Fibroblast of skin of abdomen (primary cell): Measurements from ENCODE around the gene TIMM13. TPM values are rescaled to one million over a fixed set of nuclear protein-coding genes. Genes with fewer than 3 reads are reported as not detected.
"Not testable (repeated sequence)": the region's sequence is repeated elsewhere in the genome, so short reads cannot be mapped to it uniquely, and the experiment has no call there.

Experiments
- DNase-seq: peaks from one replicate; pipeline ENCODE4 v3.0.0-alpha.2; 2013
- polyA plus RNA-seq, 2 experiments: library from polyadenylated mRNA; unstranded; fragments of 120-200 nt; gene quantifications; one replicate each; pipeline ENCODE4 v1.2.1, GENCODE V29; 2013; ENCODE audit not compliant: insufficient read length in 2 of 2

The TIMM13 gene
- polyA plus RNA-seq (2013, experiment 1 of 2; ENCODE audit: insufficient read length): 97.7 TPM
- 105 TPM for polyA plus RNA-seq (2013, experiment 2 of 2; ENCODE audit: insufficient read length)

DNA sequence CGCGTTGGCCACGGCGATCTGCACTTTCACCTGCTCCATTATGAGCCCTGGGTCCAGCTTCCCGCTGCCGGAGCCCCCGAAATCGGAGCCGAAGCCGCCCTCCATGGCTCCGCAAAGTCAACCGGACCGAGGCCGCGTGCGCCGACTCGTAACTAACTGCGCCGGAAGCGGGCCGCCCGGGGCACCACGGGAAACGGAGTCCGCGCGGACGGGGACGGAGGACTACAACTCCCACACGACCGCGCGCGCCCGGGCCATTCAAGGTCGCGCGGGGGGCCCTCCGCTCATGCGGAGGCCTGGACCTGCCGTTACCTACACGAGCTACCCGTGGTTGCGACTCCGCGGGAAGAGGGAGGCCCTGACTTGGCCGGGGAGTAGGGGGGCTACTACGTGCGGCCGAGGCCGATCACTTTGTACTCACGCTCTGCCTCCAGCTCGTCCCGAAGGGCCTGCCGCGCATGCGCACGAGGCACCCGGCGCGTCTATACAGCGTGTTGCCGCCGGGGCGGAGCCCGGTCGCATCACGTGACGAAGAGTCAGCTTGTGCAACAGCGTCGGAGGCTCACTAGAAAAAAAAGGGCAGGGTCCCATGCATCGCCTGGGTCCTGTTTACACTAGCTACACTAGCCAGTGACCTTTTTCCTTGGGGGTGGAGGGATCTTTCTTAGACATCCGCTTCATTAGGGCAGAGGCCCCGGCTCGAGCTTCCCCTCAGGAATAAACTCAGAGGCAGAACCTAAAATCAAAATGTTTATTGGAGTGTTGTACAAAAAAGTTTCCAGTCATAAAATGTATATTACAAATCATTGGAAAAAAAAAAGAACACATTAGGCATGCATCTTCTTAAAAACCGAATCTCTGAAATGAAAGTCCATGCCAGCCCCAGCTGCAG is at the start of gene TIMM13:
Gene TIMM13 (minus strand): TSS at position 158 of the 892 bp plus-strand sequence. CDS start 53 bp downstream, at position 105.
- DNase-seq: peak; percentile 95

DNA sequence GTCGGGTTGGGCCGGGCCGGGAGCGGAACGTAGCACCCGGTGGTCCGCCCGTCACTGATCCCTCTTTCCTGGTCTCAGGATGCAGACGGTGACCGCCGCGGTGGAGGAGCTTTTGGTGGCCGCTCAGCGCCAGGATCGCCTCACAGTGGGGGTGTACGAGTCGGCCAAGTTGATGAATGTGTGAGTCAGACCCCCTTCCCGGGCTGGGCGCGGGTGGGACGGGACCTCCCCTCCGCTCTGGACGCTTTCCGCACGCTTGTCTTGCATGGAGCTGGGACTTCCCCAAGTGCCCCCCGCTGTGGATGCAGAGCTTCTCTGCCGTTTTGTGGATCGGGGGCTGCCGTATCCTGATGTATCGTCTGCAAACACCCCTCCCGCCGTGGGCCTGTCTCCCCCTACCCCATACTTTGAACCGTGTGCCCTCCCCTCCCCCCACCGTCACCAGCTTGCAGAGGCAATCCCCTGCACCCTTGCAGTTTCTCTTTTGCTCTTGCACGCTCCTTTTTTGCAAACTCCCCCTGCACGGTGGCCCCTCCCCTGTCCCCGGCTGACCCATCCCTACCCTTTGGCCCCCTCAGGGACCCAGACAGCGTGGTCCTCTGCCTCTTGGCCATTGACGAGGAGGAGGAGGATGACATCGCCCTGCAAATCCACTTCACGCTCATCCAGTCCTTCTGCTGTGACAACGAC is 49.2 kb upstream of the TIMM13 start:
- peak; percentile 81 for DNase-seq

DNA sequence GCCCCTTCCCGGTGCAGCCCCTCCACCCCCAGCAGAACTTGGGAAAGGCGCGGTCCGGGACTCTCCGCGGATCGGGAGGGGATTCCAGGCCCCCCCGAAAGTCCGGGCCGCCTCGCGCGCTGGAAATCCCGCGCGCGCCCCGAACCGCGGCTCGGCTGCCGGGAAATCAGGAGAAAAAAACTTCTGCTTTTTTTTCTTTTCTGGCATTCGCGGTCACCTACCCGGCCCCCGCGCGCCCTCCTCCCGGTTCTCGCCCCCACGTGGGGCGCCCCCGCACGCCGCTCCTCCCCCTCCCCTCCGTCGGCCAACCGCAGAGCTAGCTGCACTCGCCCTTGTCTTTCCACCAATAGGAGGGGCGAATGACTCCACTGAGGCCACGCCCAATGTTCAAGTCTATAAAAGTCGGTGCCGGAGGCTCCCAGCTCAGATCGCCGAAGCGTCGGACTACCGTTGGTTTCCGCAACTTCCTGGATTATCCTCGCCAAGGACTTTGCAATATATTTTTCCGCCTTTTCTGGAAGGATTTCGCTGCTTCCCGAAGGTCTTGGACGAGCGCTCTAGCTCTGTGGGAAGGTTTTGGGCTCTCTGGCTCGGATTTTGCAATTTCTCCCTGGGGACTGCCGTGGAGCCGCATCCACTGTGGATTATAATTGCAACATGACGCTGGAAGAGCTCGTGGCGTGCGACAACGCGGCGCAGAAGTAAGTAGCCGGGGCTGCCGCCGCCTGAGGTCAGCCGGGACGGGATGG is 48.5 kb upstream of the TIMM13 start, which contains the start of gene GADD45B:
Gene GADD45B (plus strand): TSS at position 426 of the 749 bp plus-strand sequence. CDS start 232 bp downstream, at position 658.
- peak; percentile 99 for DNase-seq

- DNase-seq: peak; percentile 71
These were observed 47.8 kb upstream of the TIMM13 start for GRCh38 chr19:2475018-2475701.

- peak; percentile 95 for DNase-seq
These were observed 47.0 kb upstream of the TIMM13 start for GRCh38 chr19:2474232-2475017.

GRCh38 chr19:2469915-2470200 is 42.5 kb upstream of the TIMM13 start:
- DNase-seq: not testable (repeated sequence)

DNA sequence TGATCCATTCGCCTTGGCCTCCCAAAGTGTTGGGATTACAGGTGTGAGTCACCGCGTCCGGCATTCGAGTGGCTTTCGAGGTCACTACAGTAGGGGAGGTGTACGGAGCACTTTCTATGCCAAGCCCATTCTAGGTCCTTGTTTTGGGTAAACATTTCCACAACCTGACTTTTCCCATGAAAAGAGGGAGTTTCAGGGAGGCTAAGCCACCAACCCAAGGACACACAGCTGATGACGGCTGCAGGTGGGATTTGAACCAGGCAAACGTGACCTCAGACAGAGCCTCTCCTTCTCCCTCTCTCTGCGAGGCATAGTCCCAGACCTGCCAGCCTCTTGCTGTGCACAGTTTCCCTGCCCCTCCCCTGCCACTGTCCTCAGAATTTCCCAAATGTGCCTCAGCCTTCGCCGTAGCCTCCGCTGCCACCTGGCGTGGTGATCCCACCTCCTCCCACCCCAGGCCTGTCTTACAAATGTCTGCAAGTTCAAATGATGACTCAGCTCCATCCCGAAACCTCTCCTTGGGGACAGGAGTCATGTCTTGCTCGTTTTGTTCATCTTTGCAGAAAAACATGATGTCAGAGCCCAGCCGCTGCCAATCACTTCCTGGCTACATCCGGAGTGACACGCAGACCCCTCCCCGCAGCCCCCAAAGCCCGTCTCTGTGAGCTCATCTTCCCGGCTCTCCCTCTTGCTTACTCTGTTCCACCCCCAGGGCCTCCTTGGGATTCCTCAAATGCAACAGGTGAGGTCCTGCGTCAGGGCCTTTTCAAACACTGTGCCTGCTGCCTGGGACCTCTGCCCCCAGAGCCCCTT is 41.9 kb upstream of the TIMM13 start:
- DNase-seq: peak; percentile 90

- no peak for DNase-seq
These were observed 41.2 kb upstream of the TIMM13 start for GRCh38 chr19:2468596-2468995.

- no peak for DNase-seq
These were observed 37.0 kb upstream of the TIMM13 start for GRCh38 chr19:2464389-2464788.

- DNase-seq: not testable (repeated sequence)
These were observed 36.3 kb upstream of the TIMM13 start for GRCh38 chr19:2463694-2464093.

- peak; percentile 99 for DNase-seq
These were observed 35.4 kb upstream of the TIMM13 start for GRCh38 chr19:2462635-2463421.

GRCh38 chr19:2461751-2462634 is 34.6 kb upstream of the TIMM13 start:
- peak; percentile 80 for DNase-seq

GRCh38 chr19:2460245-2460644 is 32.9 kb upstream of the TIMM13 start:
- no peak for DNase-seq

- not testable (repeated sequence) for DNase-seq
These were observed 31.4 kb upstream of the TIMM13 start for GRCh38 chr19:2458776-2459175.

- no peak for DNase-seq
These were observed 30.7 kb upstream of the TIMM13 start for GRCh38 chr19:2458054-2458453.

DNA sequence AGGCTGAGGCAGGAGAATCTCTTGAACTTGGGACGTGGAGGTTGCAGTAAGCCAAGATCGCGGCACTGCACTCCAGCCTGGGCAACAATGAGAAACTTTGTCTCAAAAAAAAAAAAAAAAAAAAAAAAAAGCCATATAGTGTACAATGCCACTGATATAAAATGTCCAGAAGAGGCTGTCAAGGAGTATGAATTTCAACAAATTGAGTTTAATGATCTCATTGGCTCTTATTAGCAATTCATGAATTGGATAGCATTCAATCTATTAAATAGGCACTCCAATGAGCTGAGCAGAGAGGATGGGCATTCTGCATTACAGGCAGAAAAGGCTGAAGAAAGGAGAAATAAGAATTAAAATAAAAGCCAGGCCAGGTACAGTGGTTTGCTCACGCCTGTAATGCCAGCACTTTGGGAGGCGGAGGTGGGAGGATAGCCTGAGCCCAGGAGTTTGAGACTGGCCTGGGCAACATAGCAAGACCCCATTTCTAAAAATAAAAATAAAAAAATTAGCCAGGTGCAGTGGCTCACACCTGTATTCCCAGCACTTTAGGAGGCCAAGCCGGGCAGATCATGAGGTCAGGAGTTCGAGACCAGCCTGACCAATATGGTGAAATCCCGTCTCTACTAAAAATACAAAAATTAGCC is 30.1 kb upstream of the TIMM13 start:
- DNase-seq: no peak

GRCh38 chr19:2455851-2456570 is 28.6 kb upstream of the TIMM13 start:
- DNase-seq: no peak
